ENCODE measurements around the gene SIGLEC7.

- TF ChIP-seq, protein P1, sequence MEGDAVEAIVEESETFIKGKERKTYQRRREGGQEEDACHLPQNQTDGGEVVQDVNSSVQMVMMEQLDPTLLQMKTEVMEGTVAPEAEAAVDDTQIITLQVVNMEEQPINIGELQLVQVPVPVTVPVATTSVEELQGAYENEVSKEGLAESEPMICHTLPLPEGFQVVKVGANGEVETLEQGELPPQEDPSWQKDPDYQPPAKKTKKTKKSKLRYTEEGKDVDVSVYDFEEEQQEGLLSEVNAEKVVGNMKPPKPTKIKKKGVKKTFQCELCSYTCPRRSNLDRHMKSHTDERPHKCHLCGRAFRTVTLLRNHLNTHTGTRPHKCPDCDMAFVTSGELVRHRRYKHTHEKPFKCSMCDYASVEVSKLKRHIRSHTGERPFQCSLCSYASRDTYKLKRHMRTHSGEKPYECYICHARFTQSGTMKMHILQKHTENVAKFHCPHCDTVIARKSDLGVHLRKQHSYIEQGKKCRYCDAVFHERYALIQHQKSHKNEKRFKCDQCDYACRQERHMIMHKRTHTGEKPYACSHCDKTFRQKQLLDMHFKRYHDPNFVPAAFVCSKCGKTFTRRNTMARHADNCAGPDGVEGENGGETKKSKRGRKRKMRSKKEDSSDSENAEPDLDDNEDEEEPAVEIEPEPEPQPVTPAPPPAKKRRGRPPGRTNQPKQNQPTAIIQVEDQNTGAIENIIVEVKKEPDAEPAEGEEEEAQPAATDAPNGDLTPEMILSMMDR (IDR thresholded peaks at IDR 0.05) = no peak
- no peak for TF ChIP-seq POLR2A (IDR thresholded peaks at IDR 0.05; ENCODE audit: low read depth)
Observed at GRCh38 chr19:51157265-51157664, 15.2 kb downstream of the SIGLEC7 start.

All from esophagus muscularis mucosa (tissue), 3 donors.